NK-92 (cell line): ENCODE results near the gene MFAP2.

Experiments used
- DNase-seq: peaks from one replicate; lab custom pipeline; 2025; ENCODE audit not compliant: unreplicated experiment; lab: John Stamatoyannopoulos, UW

The MFAP2 gene

DNA sequence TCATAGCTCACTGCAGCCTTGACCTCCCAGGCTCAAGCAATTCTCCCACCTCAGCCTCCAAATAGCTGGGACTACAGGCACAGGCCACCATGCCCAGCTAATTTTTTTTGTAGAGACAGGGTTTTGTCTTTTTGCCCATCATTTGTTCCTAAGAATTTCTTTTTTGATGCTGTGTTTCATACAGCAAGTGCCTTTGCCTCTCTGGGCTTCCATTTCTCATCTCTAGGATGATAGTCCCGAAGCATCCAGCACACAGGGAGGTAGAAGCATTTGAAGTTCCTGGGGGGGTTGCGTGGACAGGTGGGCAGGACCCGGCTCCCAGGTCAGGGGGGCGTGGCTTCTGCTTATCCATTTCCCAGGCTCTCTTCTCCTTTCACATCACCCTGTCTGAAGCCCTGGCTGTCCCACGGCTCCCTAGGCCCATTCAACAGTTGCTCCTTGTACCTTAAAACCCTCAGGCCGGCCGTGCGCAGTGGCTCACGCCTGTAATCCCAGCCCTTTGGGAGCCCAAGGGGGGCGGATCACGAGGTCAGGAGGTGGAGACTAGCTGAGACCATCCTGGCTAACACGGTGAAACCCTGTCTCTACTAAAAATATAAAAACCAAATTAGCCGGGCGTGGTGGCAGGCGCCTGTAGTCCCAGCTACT lies 27.9 kb upstream of the MFAP2 start:
- no peak for DNase-seq

- no peak for DNase-seq
Observed at GRCh38 chr1:17007121-17007520, 26.7 kb upstream of the MFAP2 start.

DNA sequence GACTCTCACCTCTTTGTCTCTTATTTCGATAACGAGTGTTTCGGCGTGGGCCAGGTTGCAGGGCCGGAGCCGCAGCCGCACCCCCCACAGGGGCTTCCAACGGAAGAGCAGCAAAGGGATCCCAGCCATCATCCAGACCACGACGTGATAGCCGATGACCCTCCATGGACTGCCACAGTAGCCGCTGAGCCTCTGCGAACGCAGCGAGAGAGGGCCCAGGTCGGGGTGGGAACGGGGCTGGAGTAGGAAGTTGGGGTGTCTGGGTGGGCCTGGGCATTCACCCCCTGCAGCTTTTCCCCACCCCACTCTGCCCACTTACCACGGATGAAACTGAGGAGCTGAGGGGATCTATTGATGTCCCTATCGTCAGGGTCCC lies 24.9 kb upstream of the MFAP2 start:
- DNase-seq = no peak

DNA sequence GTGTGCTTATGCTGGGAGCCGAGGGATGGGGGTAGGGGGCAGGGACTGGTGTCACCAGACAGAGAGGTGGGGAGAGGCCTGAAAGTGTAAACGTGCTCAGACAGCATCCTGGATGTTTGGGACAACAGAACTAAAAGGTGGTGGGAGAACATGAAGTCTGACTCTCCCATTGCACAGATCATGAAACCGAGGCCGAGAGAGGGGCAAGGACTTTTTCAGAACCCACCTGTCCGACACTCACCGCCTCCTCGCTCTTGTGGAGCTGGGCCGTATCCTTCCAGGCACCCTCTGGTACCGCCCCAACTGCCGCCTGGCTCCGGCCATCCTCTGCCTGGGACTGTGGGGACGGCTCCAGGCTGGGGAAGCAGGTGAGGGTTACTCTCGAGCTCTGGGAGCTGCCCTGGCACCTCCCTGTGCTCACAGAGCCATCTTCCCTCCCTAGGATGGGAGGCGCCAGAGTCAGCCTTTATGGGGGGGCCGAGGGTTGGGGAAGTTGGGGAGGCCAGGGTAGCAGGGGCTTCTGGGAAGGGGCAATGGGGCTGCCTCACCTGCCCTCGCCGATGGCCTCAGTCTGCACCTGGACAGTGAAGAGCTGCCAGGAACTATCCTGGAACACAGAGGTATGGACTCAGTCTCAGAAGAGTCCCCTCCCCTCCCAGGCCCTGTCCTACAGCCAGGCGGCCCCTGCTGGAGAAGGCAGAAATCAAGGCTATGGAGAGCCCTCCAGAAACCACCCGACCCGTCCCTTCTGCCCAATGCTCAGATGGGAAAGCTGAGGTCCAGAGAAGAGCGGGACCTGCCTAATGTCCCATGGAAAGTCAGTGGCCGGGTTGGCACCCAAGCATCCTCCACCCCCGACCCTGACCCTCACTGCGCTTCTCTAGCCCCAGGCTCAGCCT lies 24.3 kb upstream of the MFAP2 start:
- DNase-seq = no peak

DNA sequence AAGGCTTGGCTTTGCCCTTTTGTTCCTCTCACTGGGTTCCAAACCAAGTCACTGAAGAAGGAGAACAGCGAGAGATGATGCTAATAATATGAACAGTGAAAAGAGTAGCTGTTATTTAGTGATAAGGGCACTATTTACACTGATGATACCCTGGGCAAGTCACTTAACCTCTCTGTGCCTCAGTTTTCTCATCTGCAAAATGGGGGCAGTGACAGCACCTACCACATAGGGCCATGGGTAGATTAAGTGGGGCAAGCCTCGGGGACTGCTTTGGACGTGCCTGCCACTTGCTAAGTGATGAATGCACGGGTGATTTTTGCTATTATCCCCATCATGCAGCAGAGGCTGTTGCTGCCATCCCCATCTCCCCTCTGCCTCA lies 22.1 kb upstream of the MFAP2 start:
- no peak for DNase-seq

- DNase-seq = no peak
Observed at GRCh38 chr1:17001760-17002523, 21.5 kb upstream of the MFAP2 start.

- DNase-seq = no peak
Observed at GRCh38 chr1:16999863-17000262, 19.4 kb upstream of the MFAP2 start.

GRCh38 chr1:16998589-16998988 lies 18.2 kb upstream of the MFAP2 start:
- DNase-seq = no peak

DNA sequence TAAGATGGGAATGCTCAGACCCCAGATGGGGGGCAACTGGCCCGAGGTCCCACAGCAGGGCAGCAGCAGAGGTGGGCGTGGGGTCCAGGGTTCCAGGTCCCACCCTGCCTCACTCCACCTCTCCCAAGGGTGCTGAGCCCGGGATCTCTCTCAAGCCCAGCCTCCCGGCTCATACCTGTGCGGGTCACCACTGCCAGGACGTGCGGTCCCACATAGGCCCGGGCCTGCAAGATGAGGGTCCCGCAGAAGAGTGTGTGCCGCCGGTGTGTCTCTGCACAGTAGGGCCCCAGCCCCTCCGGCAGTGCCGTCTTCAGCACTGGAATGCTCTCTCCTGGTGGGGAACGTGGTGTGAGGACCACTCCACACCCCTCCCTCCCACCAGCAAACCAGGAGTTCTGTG lies 16.4 kb upstream of the MFAP2 start:
- DNase-seq = no peak

GRCh38 chr1:16993521-16994038 lies 13.2 kb upstream of the MFAP2 start:
- DNase-seq = no peak

- no peak for DNase-seq
Observed at GRCh38 chr1:16992675-16993074, 12.3 kb upstream of the MFAP2 start.

- no peak for DNase-seq
Observed at GRCh38 chr1:16992102-16992501, 11.7 kb upstream of the MFAP2 start.

GRCh38 chr1:16991571-16991970 lies 11.2 kb upstream of the MFAP2 start:
- DNase-seq = no peak

- DNase-seq = no peak
Observed at GRCh38 chr1:16989676-16990391, 9.4 kb upstream of the MFAP2 start.

- DNase-seq = no peak
Observed at GRCh38 chr1:16988210-16988609, 7.8 kb upstream of the MFAP2 start.

GRCh38 chr1:16986962-16987361 lies 6.5 kb upstream of the MFAP2 start:
- DNase-seq = no peak

GRCh38 chr1:16986560-16986959 lies 6.1 kb upstream of the MFAP2 start:
- DNase-seq = no peak

- no peak for DNase-seq
Observed at GRCh38 chr1:16986113-16986512, 5.7 kb upstream of the MFAP2 start.

GRCh38 chr1:16984717-16985116 lies 4.3 kb upstream of the MFAP2 start:
- no peak for DNase-seq

- DNase-seq = no peak
Observed at GRCh38 chr1:16983649-16984048, 3.2 kb upstream of the MFAP2 start.

DNA sequence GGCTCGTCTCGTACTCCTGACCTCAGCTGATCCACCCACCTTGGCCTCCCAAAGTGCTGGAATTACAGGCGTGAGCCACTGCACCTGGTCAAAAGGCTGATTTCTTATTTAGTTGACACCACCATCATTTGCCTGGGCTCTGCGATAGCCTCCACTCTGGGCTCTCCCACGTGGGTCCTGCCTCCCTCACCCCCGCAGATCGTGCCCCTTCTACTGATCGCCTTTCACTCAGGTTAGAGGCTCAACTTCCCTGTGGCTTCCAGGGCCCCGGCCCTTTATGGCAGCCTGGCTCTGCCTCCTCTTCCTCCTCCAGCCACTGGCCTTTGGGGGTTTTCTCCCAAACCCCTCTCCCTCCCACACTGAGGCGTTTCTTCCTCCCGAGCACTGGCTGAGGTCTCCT lies 2.5 kb upstream of the MFAP2 start:
- DNase-seq = no peak
